HG02943 (cell line): ENCODE measurements around the gene PLCB1.
"Not testable (repeated sequence)": the region's sequence is repeated elsewhere in the genome, so short reads cannot be mapped to it uniquely, and the experiment has no call there.

Source experiments
- ATAC-seq: cut with Tn5 transposase; IDR thresholded peaks from one replicate; pipeline ENCODE4 v1.9.1; 2021; ENCODE audit warnings: mild to moderate bottlenecking, low read depth, moderate library complexity; ENCODE audit not compliant: unreplicated experiment

Gene PLCB1

DNA sequence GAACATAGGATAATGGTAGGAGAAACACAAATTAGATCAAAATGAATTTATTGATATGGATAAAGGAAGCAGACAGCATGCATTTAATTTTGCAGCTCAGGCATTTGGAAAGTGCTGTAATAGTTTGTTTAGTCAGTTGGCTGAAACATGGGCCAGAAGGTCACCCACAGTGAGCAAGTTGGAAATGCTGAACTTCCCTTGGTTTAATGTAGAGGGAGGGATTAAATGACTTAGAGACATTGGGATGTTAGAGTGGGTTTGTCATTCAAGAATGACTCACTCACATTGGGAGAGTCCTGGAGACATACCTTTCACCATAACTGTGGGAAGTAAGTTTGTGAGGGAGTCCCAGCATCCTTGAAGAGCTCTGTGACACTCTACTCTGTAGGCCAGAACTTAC, 705.3 kb downstream of the PLCB1 start:
- no peak for ATAC-seq

DNA sequence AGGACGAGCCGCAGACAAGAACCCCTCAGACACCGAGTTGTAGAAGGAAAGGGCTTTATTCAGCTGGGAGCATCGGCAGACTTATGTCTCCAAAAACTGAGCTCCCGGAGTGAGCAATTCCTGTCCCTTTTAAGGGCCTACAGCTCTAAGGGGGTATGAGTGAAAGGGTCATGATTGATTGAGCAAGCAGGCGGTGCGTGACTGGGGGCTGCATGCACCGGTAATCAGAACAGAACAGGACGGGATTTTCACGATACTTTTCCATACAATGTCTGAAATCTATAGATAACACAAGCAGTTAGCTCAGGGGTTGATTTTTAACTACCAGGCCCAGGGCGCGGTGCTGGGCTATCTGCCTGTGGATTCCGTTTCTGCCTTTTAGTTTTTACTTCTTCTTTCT, 710.5 kb downstream of the PLCB1 start:
- ATAC-seq = no peak

DNA sequence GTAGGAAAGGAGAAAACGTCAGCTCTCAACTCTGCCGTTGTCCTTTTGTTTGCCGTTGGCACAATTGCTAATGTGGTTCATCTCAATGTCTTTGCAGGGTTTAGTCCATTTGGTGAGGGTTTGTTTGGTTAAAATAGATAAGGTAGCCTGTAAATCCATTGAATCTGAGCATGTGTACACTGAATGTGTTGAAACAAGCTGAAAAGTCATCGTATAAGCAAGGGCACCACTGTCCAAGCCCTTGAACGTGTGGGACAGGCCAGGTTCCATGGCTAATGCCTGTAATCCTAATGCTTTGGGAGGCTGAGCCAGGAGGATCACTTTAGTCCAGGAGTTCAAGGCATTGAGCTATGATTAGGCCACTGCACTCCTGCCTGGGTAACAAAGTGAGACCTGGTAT, 712.1 kb downstream of the PLCB1 start:
- no peak for ATAC-seq

DNA sequence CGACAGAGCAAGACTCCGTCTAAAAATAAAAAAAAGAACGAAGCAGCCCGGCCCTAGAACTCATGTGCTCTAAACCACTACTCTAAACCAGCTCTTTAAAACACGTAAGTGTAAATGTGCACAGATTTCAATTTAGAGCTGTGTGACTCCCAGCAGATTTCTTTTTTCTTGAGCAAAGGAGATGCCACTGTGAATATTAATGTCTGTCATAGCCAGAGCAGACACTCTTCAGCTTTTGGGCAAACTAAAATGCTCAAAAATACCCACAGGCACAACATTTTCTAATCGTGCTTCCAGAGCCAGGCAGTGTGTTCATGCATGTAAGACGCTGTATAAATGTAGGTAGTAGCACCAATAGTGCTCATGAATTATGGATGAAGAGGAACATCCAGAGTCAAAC, 717.9 kb downstream of the PLCB1 start:
- no peak for ATAC-seq

DNA sequence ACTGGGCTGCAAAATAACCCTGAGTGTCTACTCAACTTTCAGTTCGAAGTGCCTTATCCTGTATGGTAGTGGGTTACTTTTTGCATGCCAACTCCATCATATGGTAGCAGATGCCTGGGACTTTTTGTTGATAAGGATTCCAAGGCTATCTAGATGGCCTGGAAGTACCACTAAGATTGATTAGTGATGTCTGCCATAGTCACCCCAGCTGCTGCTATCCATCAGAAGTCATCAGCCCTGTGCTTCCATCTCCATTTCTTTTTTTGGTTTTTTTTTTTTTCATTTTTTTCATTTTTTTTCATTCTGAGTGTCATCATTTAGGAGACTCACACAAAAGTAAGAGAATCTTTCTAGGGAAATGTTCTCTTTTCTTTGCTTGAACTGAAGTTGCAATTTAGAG, 719.4 kb downstream of the PLCB1 start:
- ATAC-seq = no peak

DNA sequence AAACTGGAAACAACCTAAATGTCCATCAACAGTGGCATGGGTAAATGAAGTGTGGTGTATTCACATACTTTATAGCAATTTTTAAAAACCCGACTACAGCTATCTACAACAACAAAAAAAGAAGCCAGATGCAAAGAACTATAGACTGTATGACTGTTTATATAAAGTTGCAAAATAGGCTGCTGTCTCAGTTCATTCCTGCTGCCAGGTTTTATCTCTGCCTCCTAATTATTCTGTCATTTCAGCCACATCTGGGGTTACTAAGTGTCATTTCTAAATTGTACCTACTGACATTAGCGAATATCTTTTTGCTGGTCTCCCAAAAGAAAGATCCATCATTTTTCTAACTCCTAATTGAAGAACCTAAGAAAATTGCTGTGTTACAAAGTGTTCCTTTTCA, 719.9 kb downstream of the PLCB1 start:
- not testable (repeated sequence) for ATAC-seq

DNA sequence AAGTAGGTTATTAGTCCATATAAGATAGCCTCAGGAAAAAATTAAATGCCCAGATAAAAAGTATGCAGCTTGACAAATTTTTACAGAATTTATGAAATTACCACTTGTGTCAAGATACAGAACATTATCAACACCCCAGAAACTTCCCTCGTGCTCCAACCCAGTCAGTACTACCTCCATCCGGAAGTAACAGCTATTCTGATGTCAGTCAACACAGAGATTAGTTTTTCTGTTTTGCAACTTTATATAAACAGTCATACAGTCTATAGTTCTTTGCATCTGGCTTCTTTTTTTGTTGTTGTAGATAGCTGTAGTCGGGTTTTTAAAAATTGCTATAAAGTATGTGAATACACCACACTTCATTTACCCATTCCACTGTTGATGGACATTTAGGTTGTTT, 721.1 kb downstream of the PLCB1 start:
- not testable (repeated sequence) for ATAC-seq

DNA sequence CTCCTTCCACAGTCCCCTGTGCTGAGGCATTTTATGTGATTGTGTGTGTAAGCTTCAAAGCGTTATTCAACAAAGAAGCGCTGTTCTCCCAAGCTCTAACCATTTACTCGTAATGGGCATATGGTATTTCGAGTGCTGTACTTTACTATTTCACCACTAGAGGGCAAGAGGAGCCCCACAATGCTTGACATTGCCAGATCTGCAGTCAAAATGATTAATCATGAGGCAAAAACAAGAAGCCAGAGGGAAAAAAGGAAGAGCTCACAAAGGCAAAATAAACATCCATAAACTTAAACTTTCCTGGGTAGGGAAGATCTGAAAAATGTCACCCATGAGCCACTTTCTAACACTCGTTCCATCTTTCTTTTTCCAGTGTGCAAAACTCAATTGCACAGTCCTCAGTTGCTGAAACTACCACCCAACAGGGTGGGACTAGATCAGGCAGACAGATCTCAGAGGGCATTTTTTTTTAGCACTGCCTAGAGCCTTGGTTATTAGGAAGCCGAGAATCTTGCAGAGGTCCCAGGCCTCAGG, 721.8 kb downstream of the PLCB1 start:
- peak; percentile 76 for ATAC-seq

DNA sequence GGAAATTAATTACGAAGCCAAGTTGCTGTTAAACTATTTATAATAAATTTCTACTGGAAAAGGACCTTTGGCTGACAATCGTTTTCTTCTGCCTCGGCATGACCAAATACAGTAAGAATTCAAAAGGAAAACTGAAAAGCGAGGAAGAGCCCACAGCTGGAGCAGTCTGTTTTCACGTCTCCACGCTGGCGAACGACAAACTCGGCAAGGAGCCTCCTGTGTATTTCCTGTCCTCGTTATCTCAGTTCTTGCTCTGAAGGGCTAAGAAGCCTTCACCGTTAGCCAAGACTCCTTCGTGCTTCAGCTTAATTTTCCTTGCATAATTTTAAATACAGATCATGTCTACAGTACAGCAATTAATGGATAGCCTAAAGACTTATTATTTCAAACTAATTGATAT, 722.5 kb downstream of the PLCB1 start:
- no peak for ATAC-seq

DNA sequence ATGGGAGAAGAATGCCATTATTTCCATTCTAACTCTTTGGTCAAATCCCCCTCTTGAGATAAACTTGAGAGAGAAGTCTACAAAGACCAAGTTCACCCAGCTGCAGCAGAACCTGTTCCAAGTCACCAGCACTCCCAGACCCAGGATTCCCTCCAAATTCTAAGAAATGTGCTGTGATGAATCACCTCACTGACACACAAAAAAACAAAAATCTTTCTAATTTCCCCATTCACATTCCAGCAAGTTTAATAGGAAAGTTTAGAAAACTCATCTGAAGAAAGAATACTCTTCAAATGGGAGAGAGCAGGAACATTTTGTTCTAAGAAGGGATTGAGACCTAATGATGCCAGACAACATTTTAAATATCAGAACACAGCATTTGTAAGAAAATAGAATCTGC, 723.2 kb downstream of the PLCB1 start:
- no peak for ATAC-seq

DNA sequence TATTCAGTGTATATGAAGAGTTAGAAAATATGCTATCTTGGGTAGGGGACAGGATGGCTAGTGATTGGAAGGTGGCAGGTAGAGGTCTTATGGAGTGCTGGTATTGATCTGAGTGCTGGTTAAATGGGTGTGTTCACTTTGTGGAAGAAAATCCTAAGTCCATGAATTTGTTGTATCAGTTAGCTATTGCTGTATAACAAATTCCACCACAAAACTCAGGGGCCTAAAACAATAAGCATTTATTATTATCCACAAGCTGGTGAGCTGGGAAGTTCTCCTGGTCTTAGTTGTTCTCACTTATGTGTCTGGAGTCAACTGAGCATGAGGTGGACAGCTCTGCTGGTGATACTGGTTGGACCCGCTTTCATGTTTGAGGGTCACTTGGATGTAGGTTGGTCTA, 724.6 kb downstream of the PLCB1 start:
- no peak for ATAC-seq

DNA sequence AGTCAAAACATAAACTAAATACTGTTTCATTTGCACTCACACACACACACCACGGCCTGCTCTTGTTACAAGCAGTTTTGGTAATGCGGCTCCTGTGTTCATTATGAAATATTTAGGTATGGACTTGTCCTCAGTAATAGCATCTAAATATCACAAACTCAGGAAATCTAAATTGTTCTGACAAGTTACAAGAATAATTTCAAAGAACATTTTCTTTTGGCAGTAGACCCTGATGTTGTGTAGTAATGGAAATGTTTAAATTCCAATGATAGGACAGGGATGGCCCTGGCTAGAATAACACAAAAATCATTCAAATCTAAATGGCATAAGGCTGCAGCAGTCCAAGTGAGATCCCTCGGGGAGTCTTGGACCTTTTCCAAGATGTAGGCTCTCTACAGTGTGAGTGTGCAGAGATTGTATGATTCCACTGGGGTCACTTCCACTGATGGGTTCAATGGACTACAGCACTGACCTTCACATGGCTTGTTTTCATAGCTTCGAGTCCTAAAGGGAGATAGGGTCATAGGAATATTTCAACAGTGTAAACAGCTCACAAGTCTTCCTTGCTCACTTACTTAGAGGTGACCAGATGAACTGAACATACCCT, 726.2 kb downstream of the PLCB1 start:
- ATAC-seq = no peak

DNA sequence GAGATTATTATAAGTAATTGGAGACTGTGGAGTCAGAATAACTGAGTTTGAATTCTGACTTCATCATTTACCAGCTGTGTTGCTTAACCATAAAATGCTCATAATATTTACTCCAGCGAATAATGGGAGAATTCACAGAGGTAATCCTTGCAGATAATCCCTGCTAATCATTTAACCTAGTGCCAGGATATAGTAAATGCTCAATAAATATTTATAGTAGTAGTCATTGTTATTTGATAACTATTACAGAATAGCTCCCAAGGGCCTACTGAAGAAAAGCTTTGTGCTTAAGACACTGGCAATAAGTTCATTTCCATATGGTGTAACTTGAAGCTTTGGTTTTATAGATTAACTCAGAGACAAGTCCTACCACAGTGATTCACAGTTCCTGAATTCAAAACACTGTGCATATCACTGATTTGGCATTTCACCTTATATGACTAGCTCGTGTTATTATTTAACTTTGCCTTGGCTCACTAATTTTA, 728.0 kb downstream of the PLCB1 start:
- peak; percentile 85 for ATAC-seq

DNA sequence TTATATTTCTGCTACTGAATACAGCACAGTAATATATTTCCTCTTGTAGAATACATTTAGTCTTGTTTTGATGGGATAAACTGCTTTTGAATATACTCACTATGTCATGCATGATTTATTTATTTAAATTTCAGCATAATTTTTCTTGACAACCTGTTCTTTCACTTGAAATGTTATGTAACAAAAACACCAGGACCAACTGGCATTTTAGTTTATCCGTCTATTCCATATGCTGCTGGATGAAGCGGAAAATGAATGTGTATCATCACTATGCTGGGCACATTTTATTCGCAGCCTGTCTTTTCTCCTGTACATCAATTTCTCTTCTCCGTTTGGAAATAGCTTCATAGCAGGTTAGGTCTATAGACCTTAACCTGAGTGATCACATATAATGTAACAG, 730.0 kb downstream of the PLCB1 start:
- ATAC-seq = no peak

DNA sequence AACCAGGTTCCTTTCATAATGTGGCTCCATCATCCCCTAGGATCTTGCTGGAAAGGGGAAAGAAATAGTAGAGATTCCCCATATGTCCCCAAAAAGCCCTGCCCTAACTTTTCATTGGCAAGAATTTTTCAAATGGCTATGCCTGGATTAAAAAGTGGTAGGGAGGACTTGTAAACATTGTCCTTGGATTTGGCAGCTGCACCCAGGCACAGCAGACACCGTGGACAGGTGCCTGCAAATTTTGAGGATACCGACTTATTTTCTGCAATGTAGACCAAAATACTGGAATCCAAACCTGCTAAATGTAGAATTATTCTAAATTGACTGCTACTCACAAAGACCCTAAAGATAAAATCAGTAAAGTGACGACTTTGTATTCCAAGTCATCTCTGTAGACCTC, 733.6 kb downstream of the PLCB1 start:
- no peak for ATAC-seq

DNA sequence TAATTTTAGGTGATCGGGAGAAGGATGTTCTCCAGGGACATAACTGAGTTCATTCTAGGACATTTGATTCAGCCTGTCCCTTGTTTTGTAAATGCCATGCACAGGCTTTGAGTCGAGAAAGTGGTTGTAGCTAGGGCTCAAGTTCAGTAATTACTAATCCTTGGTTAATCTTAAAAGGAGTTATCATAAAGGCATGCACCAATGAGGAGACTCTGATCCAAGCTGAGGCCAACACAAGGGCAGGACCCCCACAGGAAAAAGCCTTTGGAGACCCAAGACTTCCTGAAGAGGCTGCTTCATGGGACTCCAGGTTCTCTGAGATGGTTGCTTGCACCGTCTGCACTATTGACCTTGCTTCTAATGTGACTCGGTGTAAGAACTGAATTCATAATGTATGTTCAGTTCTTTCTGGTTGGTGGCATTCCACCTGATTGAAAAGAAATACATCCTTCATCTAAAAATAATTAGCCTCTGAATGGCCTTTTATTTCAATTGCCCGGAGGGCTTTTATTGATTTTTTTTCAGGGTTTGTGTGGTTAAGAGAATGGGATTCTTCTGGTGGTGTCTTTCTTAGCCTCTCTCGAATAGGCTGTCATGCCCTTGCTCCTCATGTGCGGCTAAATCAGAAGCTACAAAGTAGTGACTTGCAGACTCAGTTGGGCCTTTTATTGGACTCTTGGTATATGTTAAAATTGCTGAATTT, 735.1 kb downstream of the PLCB1 start:
- ATAC-seq = no peak

DNA sequence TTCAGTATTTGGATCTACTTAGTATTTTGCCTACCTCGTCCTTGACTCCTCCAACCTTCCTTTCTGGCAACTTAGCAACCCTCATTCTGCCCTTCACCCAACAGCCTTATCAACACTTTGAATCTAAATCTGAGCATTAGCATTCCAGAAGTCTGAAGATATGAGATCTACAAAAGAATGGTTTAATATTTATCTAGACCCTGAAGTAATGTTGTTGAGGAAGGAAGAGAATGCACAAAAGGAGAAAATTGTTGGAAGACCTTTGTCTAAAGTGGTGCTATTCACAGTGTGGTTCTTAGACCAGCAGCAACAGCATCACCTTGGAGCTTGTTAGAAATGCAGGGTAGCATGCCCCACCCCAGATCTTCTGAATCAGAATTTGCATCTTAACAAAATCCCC, 738.6 kb downstream of the PLCB1 start:
- ATAC-seq = no peak

DNA sequence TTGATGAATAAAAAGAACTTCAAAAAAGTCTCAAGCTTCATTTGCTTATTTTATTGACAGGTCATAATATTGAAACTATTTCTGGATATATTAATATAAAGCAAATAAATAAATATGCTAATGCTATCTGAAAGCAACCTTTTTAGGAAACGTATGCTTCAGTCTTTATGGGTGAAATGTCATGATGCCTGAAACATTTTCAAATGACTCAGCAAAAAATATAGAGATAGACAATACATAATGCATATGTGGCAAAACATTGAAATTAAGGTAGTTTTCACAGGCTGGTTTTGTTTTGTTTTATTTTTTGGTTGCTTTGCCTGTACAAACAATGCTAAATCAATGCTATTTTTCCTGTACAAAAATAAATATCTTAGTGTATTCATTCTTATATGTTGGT, 742.4 kb downstream of the PLCB1 start:
- ATAC-seq = no peak

DNA sequence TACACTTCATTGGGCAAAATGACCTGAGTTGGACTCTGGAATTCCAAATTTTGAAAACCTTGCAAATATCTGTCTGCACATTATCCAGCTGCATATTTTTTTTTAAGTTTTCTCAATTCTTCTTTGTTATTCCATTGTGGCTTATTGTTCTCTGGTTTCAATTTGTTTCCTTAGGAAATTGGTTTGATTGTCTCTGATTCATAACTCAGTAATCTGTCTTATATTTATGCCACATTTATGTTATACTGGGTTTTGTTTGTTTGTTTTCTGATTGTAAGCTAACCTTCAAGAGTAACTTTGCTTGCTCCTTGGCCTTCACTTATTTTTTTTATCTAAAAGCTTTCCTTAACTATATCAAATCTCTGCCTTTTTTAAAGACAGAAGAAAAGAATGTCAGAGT, 743.5 kb downstream of the PLCB1 start:
- no peak for ATAC-seq

DNA sequence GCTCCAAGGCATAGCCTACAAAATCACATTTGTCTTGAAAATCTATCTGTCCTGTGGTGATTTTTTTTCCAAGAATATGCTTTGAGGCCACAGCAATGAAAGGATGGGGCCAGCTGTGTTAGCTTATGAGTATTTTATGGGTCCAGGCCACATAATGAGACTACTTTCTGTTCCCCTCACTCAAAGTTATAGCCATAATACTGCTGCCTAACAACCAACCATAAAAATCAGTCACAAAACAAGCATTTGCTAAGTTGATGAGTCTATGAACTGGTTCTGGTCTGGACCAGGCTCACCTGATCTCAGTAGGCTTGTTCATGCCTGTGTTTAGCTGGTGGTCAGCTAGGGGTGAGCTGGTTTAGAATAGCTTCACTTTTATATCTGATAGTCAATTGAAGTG, 744.3 kb downstream of the PLCB1 start:
- no peak for ATAC-seq

DNA sequence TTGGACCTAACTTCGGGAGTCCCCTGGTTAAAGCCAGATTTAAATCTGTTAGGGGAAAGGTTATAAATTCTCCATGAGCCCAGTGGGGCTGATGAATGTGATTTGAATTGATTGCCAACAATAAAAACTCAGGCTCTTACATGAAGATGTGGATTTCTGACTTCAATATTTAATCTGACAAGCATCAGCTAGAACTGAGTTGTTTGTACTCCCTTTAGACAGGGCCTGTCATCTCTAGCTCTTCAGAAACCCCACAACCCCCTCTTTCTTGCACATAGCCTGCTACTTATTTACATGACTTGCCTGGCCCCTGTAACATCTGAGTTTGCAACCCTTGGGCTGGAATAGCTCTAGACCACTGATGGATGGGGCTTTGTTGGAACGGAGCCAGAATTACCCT, 745.2 kb downstream of the PLCB1 start:
- ATAC-seq = no peak

DNA sequence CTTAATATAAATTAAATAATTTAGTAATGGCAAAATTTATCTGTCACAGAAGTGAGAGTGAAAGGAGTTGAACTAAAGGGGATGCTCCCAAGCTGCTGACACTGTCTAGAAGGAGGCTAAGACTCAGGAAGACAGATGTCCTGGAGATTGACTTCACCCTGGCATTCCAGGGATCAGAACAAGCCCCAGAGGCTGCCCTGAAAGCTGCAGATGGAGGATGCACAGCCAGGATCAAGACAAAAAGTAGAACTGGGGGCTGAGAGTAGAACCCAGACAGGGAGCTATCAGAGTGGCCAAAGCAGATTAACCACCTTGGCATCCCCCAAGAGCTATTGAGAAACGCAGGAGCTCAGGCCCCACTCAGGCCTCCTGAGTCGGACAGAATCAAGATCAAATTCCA, 747.6 kb downstream of the PLCB1 start:
- ATAC-seq = no peak
